HT-29 (cell line): ENCODE results near the gene SAFB. TPM values are rescaled to one million over a fixed set of nuclear protein-coding genes. Genes with fewer than 3 reads are reported as not detected.
A peak's percentile ranks its signal among the peaks of the same experiment; 100 is the strongest.
"Not testable (repeated sequence)": the region's sequence is repeated elsewhere in the genome, so short reads cannot be mapped to it uniquely, and the experiment has no call there.

Experiments used
- DNase-seq: peaks from one replicate; pipeline ENCODE4 v3.0.0-alpha.2; 2015; ENCODE audit warnings: low spot score
- total RNA-seq: library from RNA; depleted of rRNA; stranded (reverse); fragments of >200 nt; shearing (Covaris generic); gene quantifications from 2 replicates; pipeline ENCODE4 v1.2.3, GENCODE V29; 2014

The SAFB gene
- total RNA-seq, 1 experiment from 2014 or later = 84.1 TPM

DNA sequence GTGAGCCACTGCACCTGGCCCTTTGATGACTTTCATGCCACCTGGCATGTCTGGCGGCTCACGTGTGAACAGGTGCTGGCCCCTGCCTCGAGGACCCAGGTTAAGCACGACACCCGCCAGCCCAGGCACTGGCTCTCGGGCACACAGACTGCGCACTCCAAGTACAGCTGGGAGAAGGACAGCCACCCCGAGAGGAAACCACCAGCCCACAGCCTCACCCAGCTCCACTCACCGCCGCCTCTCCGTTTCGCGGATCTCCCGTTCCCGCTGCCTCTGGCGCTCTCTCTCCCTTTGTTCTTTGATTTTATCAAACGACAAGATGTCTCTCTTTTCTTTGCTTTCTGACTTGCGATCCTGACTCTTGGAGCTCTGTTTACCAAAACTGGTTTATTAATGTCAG lies 27.8 kb upstream of the SAFB start:
- DNase-seq = no peak

DNA sequence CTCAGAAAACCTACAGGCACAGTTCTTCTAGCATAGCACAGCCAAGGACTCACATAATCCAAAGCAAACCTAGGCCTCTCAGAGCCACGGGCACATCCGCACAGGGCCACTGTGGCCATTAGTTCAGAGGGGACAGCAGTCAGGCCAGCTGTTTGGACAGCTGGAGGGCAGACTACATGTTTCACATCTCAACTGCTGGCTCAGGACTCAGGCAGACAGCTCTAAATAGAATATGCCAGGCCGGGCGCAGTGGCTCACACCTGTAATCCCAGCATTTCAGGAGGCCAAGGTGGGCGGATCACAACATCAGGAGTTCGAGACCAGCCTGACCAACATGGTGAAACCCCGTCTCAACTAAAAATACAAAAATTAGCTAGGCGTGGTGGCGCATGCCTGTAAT lies 27.1 kb upstream of the SAFB start:
- no peak for DNase-seq

DNA sequence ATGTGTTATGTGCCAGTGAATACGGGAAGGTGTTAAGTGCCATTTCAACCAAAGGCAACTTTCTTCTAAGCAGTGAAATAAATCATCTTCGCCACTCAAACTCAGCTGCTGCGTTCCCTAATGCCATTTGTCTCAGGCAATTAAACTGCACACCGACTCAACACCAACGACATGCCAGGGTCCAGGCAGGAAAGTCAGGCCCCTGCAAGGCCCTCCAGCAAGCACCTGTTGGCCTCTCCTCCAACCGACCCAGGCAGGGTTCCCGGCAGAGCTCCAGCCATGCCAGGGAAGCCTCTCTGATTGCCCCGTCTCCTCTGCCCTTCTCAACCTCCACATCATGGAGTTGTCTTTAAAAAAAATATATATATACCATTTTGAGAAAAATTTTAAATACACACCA lies 22.1 kb upstream of the SAFB start:
- no peak for DNase-seq

DNA sequence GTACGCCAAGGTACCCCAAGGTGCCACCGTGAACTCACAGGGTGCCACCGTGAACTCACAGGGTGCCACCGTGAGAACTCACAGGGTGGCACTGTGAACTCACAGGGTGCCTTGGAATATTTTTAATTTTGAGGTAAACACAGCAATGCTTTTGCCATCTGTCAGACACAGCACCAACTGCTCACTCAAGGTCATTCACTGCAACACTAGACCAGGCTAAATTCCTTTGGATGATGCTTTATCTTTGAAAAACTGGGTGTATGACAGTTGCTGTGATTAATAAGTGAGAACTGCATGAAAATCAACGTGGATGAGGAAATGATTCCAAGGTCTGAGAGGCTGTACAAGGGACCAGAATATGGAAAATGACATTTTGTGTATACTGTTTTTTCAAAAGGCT lies 19.3 kb upstream of the SAFB start:
- DNase-seq = no peak

DNA sequence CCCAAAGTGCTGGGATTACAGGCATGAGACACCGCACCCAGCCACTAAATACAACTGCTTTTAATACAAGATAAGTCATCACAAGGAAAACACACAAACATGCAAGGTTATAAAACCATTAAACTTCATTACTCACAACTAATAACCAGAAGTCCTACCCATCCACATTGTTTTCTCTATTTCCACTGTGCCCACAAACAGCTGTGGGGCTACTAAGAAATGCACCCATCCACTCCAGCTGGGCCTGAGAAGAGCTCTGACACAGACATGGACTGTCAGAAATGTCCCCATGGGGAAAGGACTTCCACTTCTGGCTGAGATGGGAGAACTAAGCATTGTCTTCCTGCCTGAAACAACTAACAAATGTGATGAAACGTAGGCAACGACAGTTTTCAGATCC lies 17.5 kb upstream of the SAFB start:
- DNase-seq = no peak

DNA sequence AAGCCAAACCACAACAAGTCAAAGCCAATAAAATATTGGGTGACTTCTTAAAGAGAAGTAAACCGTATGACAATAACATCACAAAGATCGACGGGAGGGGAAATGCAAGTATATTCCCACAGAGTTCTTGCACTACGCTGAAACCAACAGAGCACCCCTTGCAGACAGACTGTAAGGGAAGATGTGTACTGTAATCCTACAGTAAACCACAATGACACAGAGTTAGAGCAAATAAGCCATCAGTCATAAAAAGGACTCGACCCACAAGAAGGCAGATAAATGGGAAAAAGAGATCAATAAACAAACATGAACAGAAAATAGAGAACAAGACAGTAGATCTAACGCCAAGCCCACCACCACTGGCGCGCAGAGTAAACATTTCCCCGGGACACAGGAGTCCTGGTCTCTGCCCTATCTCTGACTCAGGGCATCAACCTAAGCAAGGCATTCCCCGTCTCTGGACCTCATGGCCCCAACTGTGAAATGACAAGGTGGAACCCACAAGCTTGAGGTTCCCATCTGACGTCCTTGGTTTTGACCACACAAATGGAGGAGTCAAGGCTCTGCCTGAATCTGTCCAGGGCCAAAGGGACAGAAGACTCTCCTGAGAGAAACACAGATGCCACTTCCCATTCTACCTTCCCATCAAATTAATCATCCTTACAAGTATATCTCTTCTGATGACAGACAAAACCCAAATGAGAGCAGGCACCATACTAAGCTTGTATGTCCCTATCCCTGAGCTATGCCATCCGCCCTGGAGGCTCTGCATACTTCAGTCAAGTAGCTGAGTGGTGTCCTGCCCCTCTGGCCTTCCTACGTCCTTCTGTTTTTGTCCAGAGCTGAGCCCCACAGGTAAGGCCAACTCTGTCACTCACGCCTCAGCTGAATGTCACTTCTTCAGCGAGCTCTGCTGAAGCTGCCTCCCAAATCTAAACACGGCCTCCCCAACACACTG lies 15.3 kb upstream of the SAFB start:
- DNase-seq = no peak

DNA sequence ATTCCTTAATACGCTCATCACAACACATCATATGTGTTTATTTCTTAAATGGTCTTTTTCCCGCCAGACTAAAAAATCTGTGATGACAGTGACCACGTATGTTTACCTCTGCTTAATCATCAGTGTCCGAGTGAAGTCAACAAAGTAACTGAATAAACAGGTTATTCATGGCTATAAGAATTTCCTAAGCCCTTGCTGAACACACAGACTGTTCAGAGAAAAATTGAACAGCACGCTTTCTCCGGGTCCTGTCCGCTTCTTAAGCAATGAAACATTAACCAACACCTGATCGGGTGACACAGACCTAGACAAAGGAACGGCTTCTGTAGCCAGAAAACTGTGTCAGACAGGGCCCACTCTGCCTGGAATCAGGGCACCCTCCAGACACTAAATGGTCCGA lies 14.6 kb upstream of the SAFB start:
- no peak for DNase-seq

DNA sequence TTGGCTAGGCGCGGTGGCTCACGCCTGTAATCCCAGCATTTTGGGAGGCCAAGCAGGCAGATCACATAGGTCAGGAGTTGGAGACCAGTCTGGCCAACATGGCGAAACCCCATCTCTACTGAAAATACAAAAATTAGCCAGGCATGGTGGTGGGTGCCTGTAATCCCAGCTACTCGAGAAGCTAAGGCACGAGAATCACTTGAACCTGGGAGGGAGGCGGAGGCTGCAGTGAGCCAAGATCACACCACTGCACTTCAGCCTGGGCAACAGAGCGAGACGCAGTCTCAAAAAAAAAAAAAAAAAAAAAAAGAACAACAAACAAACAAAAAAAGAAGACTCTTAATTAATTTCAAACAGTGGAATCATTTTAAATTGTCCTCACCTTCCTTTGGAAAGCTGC lies 14.1 kb upstream of the SAFB start:
- DNase-seq = not testable (repeated sequence)

DNA sequence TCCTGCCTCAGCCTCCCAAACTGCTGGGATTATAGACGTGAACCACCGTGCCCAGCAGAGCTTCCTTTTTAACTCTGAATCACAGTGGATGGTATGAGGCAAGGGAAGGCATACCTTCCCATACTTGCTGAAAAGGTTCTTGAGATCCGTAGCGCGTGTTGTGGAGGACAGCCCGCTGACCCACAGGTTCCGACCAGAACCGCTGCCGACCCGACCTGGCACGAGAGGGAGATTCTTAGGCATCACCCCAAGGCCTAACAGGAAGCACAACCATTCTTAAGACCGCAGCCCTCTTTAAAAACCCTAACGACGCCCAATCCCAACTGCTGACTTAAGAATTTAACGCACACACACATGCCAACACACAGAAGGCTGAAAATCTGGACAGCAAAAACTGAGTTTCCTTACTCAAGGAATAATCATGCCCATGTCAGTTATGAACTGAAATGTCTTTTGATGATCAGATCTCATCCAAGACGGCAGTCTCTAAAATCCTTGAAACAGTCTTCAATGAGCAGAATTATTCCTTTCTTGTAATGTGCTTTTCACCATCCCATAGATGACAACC lies 12.9 kb upstream of the SAFB start:
- no peak for DNase-seq

DNA sequence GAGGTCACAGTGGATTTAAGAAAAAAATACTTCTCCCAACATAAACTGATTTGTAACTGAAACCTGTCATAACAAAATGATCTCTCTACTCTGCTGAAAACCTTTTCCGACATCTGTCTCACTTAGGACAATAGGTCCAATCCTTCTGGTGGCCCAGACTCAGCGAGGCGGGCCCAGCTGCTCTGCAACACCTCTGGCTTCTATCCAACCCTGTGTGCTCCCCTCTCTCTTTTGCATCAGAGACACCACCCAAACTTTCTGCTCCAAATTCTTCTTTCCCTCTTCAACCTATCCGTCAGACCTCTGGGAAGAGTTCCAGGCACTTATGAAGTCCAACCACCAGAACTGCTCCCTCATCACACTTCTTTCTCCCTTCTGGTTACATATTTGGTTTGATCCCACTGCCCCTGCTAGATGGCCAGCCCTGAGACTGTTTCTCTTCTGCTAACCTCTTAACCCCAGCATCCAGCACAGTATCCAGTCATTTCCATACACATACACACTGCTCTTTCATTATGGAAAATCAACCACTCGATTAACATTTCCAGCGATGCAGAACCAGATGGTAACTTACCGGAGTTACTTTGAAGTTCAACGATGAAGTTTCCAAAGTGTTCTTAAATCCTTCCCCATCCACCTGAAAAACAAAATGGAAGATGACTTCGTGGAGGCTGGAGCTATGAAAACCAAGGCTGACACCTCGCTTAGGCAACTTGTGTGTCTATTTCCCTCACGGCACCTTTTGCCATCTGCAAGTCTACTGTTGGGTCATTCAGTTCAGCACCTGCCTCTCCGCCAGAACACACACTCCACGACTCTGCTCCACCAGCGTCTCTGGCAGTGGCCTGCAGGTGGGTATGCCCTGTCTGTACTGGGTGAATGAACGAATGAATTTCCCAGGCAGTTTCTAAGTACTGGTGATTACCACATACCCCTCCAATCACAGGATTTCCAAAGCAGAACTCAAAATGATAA lies 9.7 kb upstream of the SAFB start:
- DNase-seq = no peak

DNA sequence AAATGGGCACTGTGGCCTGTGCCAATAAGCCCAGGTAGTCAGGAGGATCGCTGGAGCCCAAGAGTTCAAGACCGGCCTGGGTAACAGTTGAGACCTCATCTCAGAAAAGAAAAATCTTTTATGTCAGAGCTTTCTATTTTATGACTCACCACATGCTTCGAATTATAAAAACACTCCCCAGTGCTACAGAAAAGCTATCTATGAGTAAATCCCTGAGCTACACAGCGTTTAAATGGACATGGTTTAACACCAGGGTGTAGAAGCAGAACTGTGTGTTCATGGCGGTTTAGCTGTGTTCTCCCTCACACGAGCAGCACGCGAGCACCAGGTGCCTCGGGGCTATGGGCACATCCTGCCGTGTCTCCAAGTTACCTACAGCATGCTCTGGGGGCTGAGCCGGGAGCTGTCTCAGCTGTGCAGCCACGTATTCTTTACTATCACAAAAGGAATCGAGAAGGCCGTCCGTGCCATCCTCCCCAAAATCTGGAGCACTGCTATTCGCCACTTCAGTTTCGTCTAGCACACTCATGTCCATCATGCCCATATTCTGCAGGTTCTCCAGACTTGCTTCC lies 7.0 kb upstream of the SAFB start:
- no peak for DNase-seq

DNA sequence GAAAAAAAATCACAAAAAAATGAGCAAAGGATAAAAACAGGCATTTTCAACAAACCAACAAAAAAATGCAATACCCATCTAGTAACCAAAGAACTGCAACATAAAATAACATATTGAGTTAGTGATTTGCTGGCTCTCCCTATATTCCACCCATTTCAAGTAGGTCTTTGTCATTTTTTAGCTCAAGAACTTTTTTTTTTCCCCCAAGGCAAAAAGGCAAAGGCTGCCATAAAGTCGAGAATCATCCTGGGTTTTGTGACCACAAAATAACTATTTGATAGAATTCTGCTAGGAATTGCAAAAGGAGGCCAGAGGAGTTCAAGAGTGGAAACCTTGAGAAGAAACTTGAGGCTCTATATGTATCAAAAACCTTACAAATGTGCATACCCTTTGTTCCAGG lies 5.8 kb upstream of the SAFB start:
- no peak for DNase-seq

DNA sequence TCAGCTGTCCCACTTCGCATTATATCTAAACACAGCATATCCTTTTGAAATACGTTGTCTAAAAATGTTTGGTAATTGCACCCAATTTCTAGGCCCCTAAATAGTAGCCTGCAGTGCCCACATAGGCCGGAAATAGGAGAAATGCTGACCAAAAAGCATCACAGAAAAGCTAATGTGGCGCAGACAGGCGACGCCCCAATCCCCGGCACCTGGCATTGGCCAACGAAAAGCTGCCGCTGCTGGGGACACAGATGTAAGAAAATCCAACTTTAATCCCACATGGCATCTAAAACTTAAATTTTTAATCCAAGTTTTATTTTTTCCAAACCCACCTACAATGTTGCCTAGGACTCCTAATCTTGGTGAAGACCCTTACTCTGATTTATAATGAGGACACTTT lies 4.3 kb upstream of the SAFB start:
- no peak for DNase-seq

DNA sequence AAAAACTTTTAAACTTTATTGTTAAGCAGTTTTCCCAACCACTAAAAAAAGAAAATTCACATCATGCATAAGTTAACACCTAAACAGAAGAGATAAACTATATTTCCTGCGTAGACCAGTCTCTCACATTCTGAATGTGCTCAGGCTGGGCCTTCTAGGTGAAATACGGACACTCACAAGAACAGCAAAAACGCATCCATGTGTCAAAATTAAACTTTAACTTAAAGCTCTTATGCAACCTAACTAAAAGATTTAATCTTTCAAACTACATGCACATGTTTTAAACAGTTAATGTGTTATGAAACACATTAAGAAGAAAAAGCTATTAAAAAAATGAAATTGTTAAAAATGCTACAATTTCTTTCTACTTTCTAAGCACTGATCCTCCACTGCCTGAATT lies 2.9 kb upstream of the SAFB start:
- DNase-seq = no peak

DNA sequence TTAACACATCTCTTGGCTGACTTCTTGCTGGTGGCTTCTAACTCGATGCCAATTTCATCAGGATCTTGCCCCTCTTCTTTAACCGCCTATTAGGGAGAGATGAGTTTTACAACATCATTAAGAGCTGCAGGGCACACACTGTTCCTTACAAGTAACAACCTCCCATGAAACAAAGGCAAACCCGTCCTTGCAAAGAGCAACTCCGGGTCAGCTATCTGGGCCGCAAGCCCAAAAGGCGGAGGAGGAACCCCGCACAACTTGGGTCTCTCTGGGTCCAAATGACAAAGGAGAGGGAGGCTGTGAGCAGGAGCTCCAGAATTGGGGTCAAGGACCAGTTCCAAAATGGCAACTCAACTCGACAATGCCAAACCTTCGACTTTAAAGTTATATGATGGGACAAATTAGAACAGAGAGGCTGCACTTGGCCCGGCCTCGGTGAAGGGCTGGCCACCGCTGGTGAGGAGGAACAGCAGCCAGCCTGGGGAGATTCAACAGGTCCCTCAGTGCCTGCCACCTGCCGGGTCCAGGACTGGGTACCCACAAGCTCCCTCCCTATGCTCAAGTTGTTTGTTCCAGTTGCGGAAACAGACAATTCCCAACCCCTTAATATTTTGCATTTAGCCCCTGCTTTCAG lies 1.5 kb upstream of the SAFB start:
- peak; percentile 12 for DNase-seq

DNA sequence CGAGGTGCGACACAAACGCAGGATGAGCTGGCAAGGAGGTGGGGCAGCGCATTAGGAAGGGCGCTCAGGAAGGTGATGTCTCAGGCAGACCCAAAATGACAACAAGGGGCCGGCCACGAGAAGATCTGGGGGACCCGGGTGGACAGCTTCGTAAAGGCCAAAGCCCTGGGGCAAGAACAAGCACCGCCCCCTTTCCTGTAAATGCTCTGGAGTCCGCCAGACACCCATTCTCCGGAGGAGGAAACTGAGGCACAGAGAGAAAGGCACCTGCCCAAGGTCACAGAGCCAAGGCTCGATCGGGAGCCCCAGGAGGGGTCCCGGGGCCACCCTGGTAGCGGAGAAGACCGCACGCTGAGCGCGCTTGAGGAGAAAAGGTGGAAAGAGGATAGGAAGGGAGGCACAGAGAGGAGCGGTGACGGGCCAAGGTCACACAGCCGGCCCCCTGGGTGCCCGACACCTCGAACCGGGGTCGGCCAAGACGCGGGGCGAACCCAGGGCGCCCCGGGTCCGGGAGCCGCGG lies 878 bp upstream of the SAFB start:
- DNase-seq = no peak

DNA sequence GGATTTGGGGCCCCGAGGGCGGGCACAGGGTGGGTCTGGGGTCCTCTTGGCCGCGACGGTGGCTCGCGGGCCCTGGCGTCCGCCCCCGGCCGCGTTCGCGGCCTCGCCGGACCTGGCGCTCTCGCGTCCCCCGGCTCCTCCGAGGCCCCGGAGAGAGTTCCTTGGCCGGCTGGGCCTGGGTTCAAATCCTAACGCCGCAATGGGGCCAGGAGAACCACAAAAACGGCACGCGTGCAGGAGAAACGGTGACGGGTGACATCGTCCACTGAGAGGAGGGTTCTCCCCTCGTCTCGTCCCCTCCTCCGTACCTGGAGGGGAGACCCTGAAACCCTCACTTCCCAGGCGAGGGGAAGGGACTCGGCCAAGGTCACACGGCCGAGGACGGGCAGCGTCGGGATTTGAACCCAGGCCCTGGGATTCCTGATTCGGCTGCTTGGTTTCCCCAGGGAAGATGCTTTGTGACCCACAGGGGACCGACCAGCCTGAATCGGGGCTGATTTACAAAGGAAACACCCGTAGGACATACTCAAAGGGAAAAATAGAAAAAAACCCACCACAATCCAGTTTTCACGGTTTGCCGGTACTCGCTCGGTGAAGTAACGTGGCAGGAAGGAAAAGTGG lies 624 bp downstream of the SAFB start:
- DNase-seq = no peak

DNA sequence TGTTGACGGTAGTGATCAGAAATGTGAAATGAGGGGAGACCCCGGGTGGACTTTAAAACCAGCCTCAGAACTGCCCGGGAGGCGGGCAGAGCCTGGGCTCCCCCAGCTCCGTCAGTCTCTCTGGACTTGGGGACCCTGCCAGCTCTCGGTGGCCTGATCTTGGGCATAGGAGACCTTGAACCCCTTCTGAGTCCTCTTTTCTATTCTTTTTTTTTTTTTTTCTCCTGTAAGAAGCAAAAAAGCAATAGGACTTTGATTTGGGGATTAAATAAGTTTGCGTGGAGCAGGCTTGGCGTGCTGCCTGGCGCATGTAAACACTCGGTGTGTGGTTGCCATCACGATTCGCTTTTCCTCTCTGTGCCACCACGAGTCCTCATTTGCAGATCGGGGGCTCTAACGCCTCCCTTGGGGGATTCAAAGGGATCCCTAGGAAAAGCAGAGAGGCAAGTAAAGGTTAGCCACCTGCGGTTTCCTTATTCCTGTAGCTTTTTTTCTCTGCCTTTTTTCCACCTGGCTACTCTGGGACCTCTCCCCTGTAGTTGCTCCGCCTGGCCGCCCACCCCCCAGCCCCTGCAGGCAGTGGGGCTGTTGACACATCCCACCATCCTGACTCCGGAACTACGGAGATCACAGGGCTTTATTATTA lies 1.3 kb downstream of the SAFB start:
- DNase-seq = peak; percentile 18

DNA sequence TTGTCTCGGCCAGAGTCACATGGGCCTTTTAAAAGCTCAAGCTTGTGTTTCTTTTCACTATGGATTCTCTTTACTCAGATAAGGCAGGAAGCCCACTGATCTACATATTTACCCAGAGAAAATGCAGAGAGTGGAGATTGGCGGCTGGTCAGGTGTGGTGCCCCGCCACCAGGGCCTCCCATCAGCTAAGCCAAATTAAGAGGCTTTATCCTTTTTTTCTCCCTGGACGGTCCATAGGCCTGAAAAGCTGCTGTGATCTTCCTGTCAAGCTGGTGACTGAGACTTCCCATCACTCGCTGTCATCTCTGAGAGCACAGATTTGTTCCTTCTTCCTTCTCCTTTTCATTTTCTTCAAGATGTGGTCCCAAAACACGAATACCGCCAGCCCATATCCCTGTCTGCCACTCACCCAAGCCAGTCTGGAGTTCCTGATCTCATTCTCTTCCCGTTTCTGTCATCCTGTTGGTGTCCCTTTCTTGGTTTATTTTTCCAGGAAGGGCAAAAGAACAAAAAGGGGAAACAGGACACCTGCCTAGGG lies 1.9 kb downstream of the SAFB start:
- peak; percentile 1 for DNase-seq

DNA sequence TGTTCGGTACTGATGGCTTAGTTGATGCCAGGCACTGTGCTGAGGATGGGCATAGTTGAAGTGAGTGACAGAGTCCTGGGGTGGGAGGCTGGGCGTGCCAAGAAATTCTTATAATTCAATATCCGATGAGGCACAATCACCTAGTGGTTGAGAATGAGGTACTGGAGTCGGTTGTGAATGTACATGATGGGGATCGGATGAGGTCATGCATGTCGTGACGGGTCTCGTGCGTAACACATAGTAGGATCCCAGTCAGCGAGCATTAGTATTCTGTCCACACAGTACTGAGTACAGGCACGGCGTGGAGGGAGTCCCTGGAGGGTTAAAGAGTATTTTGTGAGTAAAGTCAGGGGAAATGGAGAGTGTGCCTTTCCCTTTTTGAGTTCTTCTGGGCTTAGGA lies 2.8 kb downstream of the SAFB start:
- DNase-seq = no peak
